Measurements from ENCODE around the gene DYNLT1. TPM values are rescaled to one million over a fixed set of nuclear protein-coding genes. Genes with fewer than 3 reads are reported as not detected.

The DYNLT1 gene
- total RNA-seq, 6 donors from 2014 or later, result 49.2 to 119 (median 100) TPM

DNA sequence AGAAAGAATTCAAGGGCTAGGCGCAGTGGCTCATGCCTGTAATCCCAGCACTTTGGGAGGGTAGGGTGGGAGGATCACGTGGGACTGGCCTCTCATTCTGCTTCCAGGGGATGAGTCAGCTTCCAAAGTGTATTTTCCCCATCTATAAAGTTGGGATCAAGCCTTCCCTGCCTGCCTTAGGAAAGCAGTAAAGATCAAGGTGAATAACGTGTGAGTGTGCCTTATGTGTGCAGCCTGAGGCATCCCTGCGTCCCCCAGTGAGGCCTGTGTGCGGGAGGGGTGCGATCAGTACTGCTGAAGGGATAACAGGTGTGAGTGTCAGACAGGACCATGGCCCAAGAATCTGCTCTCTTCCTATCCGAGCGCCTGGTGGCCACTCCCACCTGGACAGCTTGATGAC is 57.9 kb downstream of the DYNLT1 start:
- 96 to 97% methylated on average over 8 of the region's 8 CpGs for WGBS, 2 donors
- no peak for TF ChIP-seq EP300 (IDR thresholded peaks at IDR 0.05)
- TF ChIP-seq POLR2AphosphoS5 (IDR thresholded peaks at IDR 0.05), result no peak
- TF ChIP-seq, protein P1, sequence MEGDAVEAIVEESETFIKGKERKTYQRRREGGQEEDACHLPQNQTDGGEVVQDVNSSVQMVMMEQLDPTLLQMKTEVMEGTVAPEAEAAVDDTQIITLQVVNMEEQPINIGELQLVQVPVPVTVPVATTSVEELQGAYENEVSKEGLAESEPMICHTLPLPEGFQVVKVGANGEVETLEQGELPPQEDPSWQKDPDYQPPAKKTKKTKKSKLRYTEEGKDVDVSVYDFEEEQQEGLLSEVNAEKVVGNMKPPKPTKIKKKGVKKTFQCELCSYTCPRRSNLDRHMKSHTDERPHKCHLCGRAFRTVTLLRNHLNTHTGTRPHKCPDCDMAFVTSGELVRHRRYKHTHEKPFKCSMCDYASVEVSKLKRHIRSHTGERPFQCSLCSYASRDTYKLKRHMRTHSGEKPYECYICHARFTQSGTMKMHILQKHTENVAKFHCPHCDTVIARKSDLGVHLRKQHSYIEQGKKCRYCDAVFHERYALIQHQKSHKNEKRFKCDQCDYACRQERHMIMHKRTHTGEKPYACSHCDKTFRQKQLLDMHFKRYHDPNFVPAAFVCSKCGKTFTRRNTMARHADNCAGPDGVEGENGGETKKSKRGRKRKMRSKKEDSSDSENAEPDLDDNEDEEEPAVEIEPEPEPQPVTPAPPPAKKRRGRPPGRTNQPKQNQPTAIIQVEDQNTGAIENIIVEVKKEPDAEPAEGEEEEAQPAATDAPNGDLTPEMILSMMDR (IDR thresholded peaks at IDR 0.05), result no peak
- TF ChIP-seq POLR2A (IDR thresholded peaks at IDR 0.05), result no peak
- no peak for DNase-seq
- Histone ChIP-seq H3K27ac (no peak overlapping the region), H3K9me3 (no peaks in the 10 kb centered on the region), H3K36me3 (peaks cover 26 to 88% (median 56%) of the 10 kb centered on the region in 4 donors), H3K4me1 (no peaks in the 10 kb centered on the region), H3K4me3 (no peak overlapping the region), H3K27me3 (no peaks in the 10 kb centered on the region)
- ATAC-seq (ENCODE audit: low FRiP score in 2 of 2), result no peak

Small RNA genes lying within 50 kb of the gene (small RNA-seq; reads per million reads assigned to genes)
- 0 reads per million in 4 donors for gene MIR7161

Other genes with a start within 250 kb of the DYNLT1 start
- gene TMEM181, start 84.7 kb downstream of the DYNLT1 start, total RNA-seq, result 10 to 100 TPM; 11.5 to 27.6 (median 18.9) TPM
- gene SYTL3, start 5.3 kb upstream of the DYNLT1 start, total RNA-seq, result 10 to 100 TPM; 10.3 to 28.3 (median 20.0) TPM
- gene EZR, start 174.6 kb upstream of the DYNLT1 start, total RNA-seq, result 100 to 1,000 TPM; 188 to 810 (median 346) TPM

Data from upper lobe of left lung (tissue), 6 donors.